ENCODE results near the gene USP3.
"Not testable (repeated sequence)": the region's sequence is repeated elsewhere in the genome, so short reads cannot be mapped to it uniquely, and the experiment has no call there.

The USP3 gene

DNA sequence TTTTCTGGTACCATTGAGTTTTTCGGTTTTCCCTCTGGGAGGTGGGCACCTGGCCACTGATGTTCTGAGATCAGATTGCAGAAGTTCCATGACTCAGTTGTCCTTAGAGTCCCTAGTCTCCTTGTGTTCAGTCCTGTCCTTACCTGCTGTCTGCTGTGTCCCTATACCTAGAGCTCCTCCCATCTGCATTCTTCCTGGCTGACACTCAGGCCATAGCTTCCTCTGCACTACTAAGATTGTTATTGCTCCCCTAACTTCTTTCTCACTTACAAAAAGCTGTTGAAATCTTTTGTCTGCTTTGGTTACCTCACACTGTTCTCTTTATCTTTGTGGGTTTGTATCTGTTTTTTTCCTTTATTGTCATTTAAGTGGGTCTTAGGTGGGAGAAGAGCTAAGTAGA is 13.2 kb downstream of the USP3 start:
- DNase-seq: no peak

DNA sequence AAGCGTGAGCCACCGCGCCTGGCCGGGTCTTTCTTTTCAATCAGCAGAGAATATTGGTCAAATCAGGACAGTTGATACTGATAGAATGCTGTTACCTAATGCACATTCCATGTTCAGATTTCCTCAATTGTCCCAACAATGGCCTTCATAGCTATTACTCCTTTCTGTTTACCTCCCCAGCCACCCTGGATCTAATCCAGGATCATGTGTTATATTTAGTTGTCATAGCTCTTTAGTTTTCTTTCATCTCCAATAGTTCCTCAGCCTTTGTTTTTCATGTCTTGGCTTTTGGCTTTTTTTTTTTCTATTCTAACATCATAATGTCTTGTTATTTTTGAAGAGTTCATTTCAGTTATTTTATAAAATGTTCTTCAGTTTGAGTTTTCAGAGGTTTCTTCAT is 14.6 kb downstream of the USP3 start:
- DNase-seq: no peak

DNA sequence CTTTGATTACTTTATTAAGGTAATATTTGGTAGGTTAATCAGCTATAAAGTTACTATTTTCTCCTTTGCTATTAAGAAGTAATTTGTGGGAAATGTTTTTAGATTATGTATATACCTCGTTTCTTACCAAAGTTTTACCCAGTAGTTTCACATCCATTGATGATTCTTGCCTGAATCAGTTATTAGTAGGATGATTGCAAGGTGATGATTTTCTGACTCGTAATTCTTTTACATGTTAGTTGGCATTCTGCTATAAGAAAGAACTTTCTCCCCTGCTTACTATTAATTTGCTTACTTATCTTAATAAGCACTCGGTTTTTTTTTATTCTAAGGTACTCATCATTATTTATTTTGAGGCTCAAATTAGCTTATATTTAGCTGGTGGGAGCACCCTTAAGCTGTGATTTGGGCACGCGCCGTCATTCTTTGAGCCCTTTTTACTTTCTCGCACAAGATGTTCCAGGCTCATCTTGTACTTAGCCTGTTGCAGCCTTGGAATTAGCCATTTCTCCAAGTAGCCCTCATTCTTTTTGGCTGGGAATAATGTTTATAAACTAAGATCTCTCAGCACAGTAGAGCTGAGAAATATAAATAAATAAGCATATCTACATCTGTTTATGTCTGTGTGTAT is 15.3 kb downstream of the USP3 start:
- no peak for DNase-seq

DNA sequence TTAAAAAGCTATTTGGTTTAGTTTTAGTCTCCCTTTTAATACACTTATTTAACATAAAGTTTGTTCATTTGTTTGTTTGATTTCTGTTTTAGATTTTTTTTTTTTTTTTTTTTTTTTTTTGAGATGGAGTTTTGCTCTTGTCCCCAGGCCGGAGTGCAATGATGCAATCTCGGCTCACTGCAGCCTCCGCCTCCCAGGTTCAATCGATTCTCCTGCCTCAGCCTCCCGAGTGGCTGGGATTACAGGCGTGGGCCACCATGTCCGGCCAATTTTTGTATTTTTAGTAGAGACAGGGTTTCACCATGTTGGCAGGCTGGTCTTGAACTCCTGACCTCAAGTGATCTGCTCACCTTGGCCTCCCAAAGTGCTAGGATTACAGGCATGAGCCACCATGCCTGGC is 16.1 kb downstream of the USP3 start:
- not testable (repeated sequence) for DNase-seq

DNA sequence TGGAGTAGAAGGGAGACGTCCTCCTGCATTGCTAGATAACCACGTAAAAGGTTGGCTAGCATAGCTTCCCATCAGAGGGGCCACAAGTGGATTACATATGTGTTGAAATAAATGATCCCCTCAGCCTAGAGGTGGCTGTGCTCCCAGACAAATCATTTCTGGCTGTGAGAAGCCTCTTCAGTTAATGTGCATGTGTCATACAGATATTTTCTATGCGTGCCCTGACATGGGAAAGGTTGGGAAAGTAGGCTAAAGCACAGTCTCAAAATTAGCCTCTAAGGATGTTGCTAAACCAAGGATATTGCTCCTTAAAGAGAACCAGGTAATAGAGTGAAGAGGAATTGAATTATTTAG is 17.8 kb downstream of the USP3 start:
- DNase-seq: no peak

DNA sequence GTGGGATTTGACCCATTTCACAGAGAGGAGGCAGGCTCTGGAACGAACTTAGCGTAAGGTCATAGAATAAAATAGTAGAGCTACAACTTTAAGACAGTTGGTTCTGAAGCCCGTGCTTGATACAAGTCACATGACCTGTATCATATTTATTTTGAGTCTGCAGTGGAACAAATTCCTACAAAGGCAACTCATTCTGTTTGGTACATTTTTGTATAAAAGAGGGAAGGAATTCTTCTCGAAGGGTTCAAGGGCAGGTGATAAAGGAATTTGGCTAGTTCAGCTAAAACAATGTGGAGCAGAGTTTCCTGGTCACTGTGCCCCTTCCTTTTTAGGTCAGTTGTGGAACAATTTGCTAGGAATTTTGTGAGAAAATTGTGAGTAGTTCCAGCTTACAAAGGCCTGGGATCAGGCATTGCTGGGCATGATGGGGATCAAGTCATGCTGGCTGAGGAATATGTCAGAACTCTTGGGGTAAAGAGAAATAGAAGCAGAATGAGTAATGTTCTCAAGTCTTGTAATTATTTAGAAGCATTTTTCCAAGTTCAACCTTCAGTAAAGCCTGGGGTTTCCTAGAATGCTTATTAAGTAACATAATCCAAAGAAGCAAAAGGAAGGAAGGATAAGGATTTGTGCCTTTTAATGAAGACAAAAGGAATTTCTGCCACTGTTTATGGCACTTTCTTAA is 19.1 kb downstream of the USP3 start:
- no peak for DNase-seq

DNA sequence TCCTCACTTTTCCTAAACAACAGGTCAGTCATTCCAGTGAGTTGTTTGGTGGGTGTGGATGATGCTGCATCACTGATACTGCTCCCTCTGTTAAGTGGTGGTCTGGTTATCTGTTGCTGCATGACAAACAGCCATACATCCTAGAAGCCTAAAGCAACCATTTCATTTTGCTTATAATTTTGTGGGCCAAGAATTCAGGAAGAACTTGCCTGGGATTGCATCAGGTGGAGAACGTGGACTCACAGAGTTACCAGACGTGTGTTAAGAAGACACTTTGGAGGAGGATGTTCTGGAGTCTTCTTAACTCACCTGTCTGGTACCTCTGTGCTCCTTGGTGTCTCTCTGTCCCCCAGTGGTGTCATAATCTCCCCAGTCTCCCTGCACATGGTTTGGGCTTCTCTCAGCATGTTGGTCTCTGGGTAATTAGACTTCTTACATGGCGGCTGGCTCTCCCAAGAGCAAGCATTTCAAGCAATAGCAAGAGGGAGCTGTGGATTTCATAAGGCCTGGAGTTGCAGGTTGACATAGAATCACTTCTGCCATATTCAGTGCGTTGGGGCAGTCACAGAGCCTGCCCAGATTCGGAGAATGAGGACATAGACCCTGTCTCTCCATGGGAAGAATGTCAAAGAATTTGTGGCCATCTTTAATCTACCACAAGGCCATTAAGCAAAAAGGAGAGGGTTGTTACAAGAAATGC is 20.1 kb downstream of the USP3 start:
- no peak for DNase-seq

DNA sequence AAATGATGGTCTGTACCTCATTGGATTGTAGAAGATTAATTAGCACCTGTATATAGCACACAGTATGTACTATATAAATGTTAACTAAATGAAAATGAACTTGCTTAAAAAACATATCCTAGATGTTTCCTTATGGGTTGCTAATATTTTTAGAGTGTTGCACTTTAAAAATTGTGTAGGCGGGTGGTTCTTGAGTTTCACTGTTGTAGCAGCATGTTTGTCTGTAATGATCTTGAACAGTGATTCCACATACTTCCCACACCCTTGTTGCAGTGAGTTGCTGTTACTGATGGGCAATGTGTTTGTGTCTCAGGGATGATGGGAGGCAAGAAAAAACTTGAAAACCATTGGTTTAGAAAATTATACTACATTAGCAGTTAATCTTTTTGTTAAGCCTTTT is 22.0 kb downstream of the USP3 start:
- DNase-seq: no peak

DNA sequence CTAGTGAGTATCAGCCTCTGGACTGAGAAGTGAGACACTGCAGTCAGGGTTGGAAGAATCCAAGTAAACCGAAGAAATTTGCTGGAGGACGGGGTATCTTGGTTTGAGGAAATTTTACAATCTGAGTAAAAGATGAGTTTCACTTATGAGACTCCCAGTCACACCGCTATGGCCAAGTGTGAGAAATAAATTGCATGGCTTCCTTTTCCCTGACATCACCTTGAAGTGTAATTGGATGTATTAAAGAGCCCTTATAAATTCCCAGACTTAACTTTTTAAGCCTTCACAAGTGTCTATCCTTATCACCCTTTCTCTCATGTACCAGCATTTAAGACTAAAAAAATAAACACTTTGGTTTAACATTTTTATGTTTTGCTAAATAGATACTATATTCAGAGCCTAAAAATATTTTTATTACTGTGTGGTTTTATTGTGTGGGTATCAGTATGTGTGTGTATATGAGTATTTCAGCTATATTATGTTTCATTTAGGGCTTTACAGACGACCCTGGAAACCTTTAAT is 23.8 kb downstream of the USP3 start:
- DNase-seq: no peak

DNA sequence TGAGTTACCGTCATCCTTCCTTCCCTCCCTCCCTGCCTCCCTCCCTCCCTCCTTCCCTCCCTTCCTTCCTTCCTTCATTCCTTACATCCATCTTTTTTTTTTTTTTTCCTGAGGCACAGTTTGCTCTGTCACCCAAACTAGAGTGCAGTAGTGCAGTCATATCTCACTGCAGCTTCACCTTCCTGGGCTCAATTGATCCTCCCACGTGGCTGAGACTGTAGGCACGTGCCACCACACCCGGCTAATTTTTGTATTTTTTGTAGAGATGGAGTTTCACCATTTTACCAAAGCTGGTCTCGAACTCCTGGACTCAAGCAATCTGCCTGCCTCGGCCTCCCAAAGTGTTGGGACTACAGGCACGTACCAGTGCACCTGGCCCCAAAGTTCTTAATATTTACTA is 25.8 kb downstream of the USP3 start:
- no peak for DNase-seq

DNA sequence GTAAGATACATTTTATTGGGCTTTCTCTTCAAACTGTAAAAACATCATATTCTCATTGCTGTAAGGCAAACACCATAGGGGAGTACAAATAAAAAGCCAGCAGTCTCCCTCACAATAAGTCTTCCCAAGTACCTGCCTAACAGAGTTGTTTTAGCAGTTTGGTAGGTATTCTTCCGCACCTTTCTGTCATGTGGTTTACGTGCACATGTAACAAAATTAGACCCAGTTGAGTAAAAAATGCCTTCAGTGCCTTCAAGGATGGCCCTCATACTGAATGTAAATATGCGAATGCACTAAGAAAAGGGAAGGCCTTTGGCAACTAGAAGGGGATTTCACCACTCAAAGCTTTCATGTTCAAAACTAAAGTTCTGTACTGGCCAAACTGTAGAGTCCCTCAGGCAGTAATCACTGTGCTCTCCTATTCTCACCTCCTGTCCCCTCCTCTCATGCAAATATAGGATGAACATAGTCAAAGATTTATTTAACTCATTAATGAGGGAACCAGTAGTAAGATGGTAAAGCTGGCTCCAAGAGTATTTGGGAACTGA is 26.4 kb downstream of the USP3 start:
- no peak for DNase-seq

DNA sequence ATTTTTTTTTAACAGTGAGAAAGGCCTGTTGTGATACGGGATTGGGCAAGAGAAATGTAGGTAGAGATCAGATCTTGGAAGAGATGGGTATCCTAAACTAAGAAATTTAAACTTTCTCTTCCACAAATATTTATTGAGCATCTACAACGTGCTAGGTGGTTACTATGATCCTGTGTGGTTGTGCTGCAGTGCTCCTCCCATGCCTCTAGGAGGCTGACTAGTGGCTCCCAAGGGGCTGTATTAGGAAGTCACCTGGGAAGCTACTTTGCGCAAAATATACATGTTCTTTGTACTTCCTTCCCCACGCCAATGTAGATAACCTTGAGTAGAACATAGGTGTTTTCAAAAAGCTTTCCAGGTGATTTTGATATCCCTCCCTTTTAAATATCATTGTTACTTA is 27.2 kb downstream of the USP3 start:
- no peak for DNase-seq

DNA sequence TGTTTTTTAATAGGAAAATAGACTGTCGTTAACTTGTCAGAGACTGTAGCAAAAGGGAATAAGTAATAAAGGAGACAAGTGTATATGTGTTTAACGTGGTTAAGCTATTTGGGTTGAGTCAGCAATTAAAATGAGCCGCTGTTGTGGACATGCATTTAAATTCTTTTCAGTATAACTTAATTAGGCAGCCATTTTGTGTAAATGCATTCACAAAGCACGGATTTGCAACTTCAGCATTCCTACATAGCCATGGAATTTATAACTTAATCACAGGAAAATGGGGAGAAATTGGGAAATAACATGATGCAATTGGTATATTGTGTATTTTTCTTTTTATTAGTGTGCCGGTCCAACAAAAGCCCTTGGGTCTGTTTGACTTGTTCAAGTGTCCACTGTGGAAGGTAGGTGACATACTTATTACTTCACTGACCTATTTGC is 27.9 kb downstream of the USP3 start:
- DNase-seq: no peak

DNA sequence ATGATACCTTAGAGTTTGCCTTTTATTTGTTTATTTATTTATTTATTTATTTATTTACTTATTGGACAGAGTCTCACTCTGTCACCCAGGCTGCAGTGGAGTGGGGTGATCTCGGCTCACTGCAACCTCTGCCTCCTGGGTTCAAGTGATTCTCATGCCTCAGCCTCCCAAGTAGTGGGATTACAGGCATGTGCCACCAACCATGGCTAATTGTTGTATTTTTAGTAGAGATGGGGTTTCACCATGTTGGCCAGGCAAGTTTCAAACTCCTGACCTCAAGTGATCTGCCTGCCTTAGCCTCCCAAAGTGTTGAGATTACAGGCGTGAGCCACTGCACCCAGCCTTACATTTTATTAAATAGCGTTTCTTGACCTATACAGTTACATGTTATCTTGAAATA is 30.5 kb downstream of the USP3 start:
- not testable (repeated sequence) for DNase-seq

DNA sequence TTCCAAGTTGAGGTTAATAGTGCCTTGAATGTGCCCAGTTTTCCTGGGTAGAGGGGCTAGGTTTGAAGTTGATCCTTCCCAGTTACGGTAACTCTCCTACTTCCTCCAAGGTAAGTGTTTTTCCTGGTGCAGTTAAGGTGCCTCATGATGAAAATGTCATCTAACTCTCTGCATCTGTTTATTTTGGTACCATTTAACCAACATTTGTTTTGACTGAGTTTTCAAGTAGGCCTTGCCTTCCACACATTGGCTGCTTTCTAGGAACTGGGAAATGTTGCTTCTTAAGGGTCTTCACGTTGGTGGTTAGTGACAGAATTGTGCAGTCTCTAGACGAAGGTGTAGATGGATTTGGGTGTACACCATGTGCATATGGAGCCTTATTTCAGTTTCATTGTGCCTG is 31.3 kb downstream of the USP3 start:
- DNase-seq: no peak

DNA sequence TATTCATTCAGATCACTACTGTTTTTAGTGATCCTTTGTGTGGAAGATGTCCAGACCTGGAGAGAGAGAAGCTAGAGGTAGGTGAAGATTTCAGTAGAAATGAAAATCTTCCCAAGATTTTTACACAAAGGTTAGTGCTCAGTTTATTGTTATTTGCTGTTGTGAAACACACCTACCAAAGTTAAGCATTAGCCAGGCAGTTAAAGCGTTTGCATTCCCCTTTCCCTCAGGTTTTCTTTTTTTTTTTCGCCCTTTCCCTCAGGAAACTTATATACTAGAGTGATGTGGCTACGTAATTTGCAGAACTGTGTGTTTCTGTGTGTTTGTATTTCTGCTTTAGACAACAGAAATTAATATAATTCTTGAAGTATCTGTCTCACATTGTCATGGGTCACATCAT is 34.5 kb downstream of the USP3 start:
- no peak for DNase-seq

DNA sequence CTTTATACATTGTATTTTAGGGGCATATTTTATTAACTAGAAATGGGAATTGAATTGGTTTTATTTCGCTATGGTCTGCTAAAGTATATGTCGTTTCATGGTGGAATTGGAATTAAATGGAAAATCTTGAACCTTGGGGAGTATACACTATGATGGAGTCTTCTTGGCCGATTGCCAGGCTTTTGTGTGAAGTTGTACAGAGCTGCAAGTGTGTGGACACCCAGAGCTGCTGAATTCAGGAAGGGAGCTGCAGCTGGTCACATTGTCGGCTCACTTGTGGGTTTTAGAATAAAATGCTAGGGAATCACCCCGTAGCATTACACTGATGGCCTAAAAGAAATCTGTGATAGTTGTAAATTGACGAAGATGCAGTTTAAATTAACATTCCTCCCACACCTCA is 35.1 kb downstream of the USP3 start:
- no peak for DNase-seq

DNA sequence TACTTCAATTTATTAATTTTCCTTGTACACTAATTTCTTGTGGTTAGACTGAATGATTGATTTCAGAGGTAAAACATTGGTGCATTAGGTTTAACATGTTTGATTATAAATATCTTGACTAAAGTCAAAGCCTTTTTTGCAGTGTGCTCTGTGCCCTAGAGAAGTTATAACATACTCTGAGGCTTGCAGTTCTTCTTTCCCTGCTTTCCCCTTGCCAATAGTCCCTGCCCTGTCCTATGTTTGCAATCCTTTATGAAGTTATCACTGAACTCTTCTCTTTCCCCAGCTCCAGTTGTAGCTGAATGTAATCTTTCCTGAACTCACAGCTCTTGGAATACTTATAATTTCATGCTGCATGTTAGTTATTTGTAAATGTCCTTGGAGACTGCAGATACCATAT is 35.6 kb downstream of the USP3 start:
- DNase-seq: no peak

DNA sequence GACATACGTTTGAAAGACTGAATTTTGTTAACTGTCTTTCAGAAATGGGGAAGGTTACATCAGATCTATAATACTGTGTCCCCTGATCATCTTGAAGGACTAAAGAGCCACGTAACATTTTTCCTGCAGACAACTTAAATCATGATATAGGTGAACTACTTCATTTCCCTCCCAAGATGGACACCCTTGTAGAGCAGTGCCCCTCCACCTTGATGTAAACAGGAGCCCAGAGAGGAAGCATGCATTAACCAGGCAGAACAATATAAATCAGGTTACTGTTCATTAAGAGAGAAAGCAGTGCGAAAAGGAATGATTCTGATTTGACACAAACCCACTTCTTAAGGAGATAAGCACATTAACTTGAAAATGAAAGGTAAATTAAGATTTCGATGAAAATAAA is 36.1 kb downstream of the USP3 start:
- DNase-seq: no peak

DNA sequence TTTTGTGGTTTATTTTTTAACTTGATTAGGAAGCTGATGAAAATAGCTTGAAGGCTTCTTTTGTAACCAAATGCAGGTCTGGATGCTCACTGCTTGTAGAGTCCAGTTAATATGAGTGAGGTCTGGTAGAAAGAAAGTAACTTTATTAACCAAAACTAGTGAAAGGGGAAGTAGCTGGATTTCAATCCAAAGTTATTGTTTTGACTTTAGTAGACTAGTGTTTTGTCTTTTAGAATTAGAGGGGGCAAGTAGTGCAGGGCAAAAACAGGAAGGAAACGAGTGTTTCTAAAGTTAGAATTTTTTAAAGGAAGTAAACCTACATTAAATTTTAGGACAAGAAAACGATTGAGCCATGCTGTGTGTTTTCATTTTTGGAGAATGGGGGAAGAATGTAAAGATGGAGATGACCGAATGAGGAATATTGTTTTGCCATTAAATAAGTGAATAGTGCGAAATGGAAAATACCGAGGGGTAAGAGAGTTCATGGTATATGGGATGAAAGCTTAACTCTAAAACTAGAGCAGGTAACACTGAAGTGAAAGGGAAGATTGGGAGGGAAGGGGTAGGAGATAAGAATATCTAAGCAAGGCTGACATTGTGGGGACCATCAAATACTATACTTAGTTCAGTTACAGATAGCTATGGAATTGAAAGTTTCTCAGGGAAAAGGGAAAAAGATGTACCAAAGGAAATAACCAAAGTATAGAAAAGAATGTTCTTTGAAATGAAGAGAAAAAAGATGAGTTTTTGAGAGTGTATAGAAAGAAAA is 40.0 kb downstream of the USP3 start:
- DNase-seq: no peak

DNA sequence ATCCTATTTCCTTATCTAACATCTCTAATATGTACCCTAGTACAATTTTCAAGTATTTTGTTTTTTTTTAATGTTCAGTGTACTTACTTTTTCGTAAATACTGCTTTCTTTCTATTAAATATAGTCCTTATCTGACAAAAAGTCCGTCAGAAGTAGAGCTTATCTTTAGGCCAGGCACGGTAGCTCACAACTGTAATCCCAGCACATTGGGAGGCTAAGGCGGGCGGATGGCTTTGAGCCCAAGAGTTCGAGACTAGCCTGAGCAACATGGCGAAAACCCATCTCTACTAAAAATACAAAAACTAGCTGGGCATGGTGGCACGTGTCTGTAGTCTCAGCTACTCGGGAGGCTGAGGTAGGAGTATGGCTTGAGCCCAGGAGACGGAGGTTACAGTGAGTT is 41.1 kb downstream of the USP3 start:
- DNase-seq: no peak

DNA sequence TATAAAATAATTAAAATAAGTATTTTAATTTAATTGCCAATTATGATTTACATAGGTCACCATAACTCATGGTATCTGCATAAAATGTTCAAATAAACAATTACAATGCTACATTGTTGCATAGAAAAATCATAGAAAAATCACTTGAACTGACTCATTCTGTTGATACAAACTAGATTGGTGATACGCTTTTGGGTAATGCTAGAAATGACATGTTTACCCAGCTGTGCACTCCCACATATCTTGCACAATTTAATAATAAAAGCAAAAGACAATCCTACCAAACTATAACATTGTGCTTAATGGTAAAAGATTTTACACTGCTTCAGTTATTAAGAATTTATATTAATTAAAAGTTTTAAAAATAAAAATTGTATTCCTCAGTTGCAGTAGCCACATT is 47.0 kb downstream of the USP3 start:
- no peak for DNase-seq

DNA sequence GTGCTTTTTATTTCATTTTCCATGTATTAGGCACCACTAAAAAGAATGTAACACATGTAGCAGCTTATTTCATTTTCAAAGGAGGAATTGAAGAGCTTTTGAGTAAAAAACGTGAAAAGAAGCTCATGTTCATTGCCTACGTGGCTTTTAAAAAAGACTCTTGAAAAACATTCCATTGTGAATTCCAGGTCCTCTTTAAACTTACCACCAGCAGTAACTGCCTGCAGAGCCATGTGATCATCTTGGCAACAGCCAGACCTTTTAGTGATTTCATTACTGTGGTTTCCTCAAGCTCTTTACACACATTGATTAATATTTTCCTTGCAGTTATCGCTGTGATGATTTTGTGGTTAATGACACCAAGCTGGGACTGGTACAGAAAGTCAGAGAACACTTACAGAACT is 49.0 kb downstream of the USP3 start:
- no peak for DNase-seq

Data from NK-92 treated with Interleukin-12 subunit alpha and Interleukin-12 subunit beta, amount 100 ng/mL, for 24 hours (cell line).